HG03175 (cell line): ENCODE data around the gene ZNF362.
A peak's percentile ranks its signal among the peaks of the same experiment; 100 is the strongest.
"Not testable (repeated sequence)": the region's sequence is repeated elsewhere in the genome, so short reads cannot be mapped to it uniquely, and the experiment has no call there.

Experiments
- ATAC-seq: cut with Tn5 transposase; IDR thresholded peaks from one replicate; pipeline ENCODE4 v1.9.1; 2021; ENCODE audit warnings: mild to moderate bottlenecking, moderate library complexity; ENCODE audit not compliant: unreplicated experiment

Gene ZNF362

DNA sequence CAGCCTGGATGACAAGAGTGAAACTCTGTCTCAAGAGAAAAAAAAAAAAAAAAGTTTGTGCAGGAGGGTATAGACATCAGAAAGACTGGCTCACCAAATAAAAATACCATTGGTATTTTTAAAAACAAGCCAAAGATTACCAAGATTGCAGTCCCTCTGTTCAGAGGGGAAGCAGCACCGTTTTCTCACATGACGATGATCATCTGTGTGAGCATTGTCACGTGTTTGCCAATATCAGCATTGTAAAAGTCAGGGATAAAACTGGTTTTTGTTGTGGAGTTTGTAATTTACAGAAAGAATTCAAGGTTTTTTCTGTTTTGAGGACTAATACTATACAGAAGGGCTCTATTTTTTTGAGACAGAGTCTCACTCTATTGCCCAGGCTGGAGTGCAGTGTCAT is 26.5 kb downstream of the ZNF362 start:
- no peak for ATAC-seq

DNA sequence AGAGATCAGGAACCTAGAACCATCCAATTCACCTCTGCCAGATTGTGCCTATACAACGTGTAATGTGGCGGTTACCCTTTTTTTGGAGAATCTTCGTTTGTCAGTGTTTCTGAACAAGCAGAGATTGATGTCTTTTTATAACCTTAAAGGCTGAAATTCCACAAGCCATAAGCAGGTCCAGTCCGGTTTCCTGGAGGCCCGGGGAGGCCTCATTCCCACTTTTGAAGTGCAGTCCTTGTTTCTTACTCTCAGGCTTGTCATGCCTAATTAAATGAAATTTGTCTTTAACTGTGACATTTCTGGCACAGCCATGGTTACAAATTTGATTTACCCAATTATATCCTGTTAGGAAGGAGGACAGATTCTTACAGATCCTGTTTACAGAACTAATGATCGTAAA is 27.8 kb downstream of the ZNF362 start:
- ATAC-seq = no peak

GRCh38 chr1:33286451-33287185 is 30.3 kb downstream of the ZNF362 start:
- no peak for ATAC-seq

DNA sequence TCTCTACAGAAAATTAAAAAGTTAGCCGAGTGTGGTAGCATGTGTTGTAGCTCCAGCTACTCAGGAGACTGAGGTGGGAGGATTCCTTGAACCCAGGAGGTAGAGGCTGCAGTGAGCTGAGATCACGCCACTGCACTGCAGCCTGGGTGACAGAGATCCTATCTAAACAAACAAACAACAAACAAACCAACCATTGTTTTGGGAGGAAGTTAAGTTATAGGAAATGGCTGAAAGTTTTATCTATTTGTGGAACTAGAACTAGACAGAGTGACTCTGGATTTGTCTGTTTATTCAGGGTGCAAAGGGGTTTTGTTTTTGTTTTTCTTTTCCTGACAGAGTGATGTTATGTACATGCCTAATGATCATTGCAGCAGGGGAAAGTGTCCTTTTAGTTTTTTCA is 31.0 kb downstream of the ZNF362 start:
- no peak for ATAC-seq

GRCh38 chr1:33288976-33289857 is 32.9 kb downstream of the ZNF362 start:
- ATAC-seq = no peak

- no peak for ATAC-seq
Measured at GRCh38 chr1:33289858-33290154, 33.5 kb downstream of the ZNF362 start.

DNA sequence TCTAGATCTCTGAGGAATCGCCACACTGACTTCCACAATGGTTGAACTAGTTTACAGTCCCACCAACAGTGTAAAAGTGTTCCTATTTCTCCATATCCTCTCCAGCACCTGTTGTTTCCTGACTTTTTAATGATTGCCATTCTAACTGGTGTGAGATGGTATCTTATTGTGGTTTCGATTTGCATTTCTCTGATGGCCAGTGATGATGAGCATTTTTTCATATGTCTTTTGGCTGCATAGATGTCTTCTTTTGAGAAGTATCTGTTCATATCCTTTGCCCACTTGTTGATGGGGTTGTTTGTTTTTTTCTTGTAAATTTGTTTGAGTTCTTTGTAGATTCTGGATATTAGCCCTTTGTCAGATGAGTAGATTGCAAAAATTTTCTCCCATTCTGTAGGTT is 34.3 kb downstream of the ZNF362 start:
- ATAC-seq = not testable (repeated sequence)

GRCh38 chr1:33292726-33293340 is 36.5 kb downstream of the ZNF362 start:
- no peak for ATAC-seq

- no peak for ATAC-seq
Measured at GRCh38 chr1:33294071-33295010, 38.0 kb downstream of the ZNF362 start.

DNA sequence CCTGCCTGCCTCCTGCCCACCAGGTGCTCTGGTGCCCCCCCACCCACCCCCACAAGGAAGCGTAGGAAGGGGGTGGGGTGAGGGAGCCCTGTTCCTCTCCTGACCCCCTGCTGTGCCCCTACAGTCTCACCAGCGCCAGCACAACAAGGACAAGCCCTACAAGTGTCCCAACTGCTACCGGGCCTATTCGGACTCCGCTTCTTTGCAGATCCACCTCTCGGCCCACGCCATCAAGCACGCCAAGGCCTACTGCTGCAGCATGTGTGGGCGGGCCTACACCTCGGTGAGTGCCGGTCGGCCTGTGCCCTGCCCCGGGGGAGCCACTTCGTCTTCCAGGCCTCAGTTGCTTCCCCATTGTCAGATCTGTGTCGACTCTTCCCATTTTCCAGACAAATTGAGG is 38.7 kb downstream of the ZNF362 start:
- ATAC-seq = no peak

GRCh38 chr1:33295450-33296081 is 39.3 kb downstream of the ZNF362 start:
- no peak for ATAC-seq

- no peak for ATAC-seq
Measured at GRCh38 chr1:33296082-33296458, 39.8 kb downstream of the ZNF362 start.

DNA sequence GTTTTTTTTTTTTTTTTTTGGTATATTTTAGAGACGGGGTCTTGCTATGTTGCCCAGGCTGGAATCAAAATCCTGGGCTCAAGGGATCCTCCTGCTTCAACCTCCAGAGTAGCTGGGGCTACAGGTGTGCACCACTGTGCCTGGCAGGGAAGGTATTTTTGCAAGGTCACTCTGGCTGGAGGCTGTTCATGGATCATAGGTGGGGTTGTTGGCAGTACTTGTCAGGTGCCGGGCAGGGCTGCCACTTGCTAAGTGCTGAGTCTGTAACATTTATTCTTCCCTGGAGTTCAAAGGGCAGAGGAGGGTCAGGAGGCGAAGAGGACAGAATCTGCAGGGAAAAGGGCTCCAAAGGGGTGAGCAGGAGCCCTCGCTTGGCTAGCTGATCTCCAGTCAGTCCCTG is 40.5 kb downstream of the ZNF362 start:
- no peak for ATAC-seq

- ATAC-seq = no peak
Measured at GRCh38 chr1:33297911-33298622, 41.8 kb downstream of the ZNF362 start.

- ATAC-seq = peak; percentile 55
Measured at GRCh38 chr1:33298623-33299277, 42.5 kb downstream of the ZNF362 start.

- ATAC-seq = no peak
Measured at GRCh38 chr1:33299461-33300155, 43.3 kb downstream of the ZNF362 start.

GRCh38 chr1:33300673-33301072 is 44.4 kb downstream of the ZNF362 start:
- no peak for ATAC-seq

DNA sequence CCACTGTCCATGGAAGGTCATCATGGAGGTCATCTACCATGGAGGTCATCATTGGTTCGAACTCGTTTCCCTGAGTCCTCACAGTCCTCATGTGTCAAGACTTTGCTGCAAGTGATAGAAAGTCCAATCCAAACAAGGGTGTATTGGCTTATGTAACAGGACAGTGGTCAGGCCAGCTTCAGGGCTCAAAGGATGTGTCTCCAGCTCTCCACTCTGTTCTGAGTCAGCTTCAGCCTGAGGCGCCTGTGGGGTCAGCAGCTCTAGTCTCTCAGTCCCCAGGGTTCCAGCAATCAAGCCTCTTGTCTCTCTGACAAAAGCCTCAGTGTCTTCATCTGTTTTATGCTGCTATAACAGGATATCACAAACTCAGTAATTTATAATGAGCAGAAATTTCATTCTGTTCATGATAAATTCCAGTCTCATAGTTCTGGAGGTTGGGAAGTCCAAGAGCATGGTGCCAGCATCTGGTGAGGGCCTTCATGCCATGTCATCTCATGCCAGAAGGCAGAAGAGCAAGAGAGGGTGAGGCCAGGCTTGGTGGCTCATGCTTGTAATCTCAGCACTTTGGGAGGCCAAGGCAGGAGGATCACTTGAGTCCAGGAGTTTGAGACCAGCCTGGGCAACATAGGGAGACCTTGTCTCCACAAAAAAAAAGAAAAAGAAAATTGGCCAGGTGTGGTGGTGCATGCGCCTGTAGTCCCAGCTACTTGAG is 45.1 kb downstream of the ZNF362 start:
- ATAC-seq = no peak
